Activated naive CD4-positive, alpha-beta T cell treated with Interleukin-2 at 50 U/mL for 16 hours (primary cell): ENCODE results near the gene C1orf116.

Source experiments
- DNase-seq: peaks from one replicate; pipeline ENCODE4 v3.0.0-alpha.2; 2020

C1orf116 gene

DNA sequence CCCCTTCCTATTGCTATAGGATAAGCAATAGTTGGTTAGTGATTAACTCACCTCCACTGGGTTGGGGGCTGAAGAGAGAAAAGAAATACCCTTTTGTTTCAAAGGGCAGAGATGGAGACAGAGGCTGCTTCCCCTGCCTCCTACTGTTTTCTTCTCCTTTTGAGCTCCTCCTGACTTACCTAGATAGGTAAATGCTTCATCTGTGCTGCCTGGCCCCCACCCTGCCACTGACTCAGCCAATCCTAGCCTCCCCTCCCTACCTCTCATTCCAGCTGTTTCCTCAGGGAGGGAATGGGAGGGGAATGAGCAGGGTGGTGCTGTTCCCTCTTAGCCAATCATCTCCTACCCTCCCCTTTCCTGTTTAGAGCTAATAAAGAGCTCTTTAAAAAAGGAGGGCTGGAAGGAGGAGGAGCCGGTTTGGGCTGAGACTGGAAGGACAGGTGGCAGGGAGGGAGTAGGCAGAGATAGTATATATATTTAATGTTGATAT lies at the start of gene C1orf116:
TSS of gene C1orf116 (minus strand) at position 229 of the 490 bp plus-strand sequence. CDS start 5,158 bp downstream, outside the sequence.
- no peak for DNase-seq

GRCh38 chr1:207081806-207082205 lies 49.2 kb upstream of the C1orf116 start:
- no peak for DNase-seq

GRCh38 chr1:207081088-207081487 lies 48.5 kb upstream of the C1orf116 start:
- no peak for DNase-seq

- no peak for DNase-seq
Measured at GRCh38 chr1:207079706-207080241, 47.2 kb upstream of the C1orf116 start.

DNA sequence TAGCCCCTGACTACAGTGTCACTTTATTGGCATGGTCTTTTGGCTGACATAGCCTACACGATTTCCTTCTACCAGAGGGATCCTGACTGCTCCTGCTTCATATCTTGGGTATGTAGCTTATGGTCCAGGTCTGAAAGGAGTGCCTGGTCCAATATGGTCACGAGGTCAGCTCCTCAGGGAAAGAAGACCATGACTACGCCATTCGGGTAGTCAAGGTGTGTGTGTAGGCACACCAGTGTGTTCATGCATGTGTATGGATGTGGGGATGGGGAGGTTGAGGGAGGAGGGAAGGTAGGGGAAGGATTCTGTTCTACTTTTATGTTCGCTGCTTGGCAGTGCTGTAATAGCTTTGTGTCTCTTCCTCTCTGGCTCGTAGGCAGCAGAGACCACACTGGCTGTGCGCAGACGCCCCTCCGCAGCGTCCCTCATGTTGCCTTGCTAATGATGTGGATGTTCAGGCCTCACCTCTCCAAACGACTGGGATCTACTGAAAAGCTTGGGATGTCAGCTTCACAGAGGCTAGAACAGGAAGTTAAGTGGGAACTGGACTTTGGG lies 46.1 kb upstream of the C1orf116 start:
- no peak for DNase-seq

- DNase-seq = peak; percentile 58
Measured at GRCh38 chr1:207077470-207078377, 45.2 kb upstream of the C1orf116 start.

DNA sequence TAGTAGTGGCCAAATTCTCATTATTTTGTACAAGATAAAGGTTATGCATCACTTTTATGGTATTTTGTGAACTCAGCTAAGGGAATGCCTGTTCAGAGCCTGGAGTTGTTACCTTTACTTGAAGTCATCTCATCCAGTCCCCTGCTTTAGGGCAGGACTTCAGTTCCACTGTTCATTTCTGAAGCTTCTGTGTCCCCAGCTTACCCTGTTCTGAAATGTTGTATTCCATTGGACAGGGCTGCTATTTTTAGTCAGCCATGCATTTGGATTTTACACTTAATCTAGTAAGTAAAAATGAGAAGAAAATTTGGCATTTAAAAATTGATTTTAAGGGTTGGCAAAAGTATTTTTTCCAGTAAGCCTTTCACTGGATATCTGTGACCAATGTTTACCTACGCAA lies 44.5 kb upstream of the C1orf116 start:
- DNase-seq = no peak

DNA sequence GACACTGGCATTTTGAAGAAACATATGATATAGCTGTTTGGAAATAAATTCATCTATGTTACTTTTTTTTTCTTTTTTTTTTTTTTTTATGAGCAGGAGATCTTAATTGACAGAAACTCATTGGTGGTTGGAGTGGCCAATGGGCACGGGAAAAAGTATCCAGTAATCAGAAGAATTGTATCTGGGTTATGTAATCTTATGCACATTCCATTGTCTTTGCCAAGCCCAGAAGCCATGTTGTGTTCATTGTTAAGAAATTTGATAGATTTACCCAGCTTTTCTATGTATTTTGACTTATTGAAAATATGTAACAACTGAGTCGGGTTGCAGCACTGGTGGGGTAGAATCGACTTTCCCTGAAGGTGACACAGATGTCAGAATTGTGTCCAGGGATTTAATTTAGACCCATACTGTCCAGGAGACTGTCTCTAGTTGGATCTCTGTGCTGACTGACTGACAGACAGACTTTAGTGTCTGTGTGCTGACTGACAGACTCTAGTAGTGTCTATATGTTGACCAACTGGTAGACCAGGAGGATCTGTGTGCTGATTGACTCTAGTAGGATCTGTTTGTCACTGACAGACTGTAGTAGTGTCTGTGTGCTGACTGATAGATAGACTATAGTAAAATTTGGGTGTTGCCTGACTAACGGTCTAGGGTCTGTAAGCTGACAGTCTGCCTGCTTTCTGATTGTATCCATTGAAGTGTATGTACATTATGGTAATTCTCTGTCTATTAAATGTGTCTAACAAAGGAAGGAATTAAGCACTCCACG lies 43.8 kb upstream of the C1orf116 start:
- DNase-seq = no peak

DNA sequence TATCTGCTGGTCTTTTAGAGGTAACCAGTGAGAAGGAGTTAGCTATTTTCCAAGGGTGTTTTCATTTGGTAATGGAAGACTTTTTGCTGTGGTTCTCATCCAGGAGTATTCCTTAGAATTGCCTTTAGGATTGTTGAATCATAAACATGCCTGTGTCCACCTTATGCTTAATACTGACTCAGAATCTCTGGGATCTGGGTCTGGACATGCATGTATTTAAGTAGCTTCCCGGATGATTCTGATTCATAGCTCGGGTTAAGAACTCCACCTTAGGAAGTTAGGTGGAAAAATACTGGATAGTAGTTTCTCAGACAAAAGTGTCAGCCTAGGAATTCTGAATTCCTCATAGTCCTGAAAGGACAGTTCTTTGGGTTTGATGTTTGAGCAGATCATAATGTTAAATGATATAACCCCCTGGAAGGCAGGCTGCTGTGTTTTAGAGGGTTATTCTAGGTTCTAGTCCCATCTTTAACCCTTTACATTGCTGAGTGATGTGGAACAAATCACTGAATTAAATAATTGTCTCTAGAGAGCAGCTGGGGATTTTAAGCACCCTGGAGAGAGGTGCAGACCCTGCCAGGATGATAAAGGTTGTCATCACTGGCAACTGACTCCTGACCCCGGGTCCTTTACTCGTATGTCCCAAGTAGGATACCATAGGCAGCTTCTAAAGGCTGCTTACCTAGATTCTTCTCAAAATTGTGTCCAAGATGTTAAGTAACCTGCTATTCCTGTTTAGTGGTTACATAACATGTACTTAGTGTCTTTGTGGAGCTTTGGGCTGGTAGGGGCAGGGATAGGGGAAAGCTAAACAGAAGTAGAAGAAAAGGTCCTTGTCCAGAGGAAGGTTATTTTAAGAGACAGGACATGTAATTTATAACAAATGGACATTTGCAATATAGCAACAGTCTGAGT lies 41.6 kb upstream of the C1orf116 start:
- no peak for DNase-seq

DNA sequence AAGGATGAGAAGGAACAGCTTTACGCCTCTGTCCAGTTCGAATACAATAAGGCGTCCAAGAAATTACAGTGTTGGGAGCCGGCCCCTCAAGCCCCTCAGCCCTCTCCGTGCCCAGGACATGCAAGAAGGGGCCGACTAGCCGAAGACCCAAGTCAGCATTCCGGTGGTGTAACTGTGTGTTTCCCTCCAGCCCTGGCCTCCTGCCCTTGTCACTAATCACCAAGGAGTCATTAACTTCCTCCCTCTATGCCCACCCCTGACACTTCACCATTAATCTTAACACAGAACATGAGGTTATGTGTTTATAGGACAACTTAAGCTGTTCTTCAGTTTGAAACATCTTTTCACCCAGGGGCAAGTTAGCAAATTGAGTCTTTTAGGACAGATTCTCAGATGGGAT lies 39.7 kb upstream of the C1orf116 start:
- DNase-seq = no peak

DNA sequence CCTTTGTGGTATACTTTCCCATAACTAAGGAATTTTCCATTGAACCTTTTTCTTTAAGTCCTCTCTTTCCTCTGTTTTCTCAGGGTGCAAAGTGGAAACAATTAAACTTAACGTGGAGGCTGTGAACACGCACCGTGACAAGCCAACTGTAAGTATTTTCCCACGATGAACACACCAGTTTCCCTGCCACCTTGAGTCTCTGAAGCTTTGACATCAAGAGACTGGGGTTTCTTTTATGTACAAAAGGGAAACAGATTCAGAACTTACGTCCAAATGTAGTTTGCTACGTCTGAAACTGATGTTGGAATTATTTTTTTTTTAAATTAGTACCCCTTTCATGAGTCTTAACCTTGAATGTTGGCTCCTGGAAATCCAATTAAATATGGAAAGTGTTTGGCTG lies 38.9 kb upstream of the C1orf116 start:
- no peak for DNase-seq

DNA sequence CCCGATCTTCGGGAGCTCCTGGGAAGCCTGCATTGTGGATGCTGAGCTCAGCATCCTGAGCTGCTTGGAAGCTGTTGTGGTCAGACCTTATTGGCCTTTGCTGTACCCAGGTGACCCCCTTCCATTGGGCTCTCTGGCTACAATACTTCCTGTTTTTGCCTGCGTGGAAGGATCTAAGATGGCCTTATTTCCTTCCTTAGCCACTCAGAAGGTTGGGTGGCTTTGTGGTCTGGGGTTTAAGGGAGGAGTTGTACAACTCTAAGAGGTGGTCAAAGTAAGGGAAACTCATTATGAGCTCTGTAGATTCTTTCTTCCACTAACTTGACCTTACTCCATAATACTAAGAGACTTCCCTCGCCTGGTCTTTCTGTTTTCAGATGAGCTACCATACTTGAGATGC lies 38.3 kb upstream of the C1orf116 start:
- no peak for DNase-seq

- DNase-seq = no peak
Measured at GRCh38 chr1:207069858-207070506, 37.4 kb upstream of the C1orf116 start.

- no peak for DNase-seq
Measured at GRCh38 chr1:207069061-207069460, 36.5 kb upstream of the C1orf116 start.

- DNase-seq = no peak
Measured at GRCh38 chr1:207067665-207068064, 35.1 kb upstream of the C1orf116 start.

DNA sequence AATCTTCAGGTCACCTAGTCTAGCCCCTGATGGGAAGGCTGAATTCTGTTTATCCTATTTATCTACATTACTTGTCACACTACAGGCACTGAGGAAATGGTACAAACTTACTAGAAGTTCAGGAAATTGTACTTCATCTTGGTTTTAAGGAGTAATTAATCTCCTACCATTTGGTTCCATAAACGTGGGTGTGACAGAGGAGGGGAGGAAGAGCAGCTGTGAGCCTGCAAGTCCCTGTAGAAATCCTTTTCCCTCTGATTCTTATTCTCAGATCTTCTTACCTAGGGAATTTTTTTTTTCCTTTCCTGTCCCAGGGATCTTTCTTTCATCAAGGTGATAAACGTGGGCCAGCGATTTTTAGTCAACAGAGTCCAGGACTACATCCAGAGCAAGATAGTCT lies 34.6 kb upstream of the C1orf116 start:
- no peak for DNase-seq

DNA sequence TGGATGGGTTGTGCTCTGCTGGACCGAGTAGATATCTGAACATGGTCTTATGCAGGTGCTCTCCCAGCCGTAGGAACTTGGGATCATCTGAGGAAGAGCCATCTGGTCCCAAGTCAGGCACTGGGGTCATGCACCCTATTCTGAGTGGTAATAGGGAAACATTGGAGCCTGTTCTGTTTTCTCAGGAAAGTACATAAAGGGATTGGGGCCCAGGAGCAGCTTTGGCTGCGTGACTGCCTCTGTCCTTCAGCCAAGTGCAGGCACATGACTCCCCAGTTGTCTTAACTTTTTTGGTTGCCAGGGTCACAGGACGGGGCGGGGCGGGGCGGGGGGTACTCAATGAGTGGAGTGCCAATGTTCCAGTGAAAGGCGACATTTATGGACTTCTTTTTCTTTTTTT lies 32.0 kb upstream of the C1orf116 start:
- no peak for DNase-seq

- DNase-seq = no peak
Measured at GRCh38 chr1:207063014-207063413, 30.5 kb upstream of the C1orf116 start.

DNA sequence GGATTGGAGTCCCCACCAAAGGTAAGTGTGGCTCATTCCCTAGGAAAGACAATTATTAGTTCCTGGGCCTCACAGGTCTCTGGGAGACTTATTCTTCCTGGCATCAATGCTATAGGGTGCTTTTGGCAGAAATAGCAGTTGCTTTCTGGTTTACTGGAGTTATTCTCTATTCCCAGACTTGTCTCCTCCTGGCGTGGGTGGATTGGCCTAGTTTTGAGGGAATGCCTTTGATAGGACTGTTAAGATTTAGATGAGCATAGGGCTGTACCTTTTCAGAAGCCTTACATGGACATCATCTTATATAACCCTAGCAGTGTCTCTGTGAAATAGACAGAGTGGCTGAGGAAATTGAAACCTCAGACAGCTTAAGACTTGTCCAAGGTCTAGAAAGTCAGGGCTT lies 29.5 kb upstream of the C1orf116 start:
- no peak for DNase-seq

GRCh38 chr1:207060596-207060995 lies 28.0 kb upstream of the C1orf116 start:
- DNase-seq = no peak

- DNase-seq = no peak
Measured at GRCh38 chr1:207059881-207060280, 27.3 kb upstream of the C1orf116 start.
